ENCODE measurements around the gene CLDN10. TPM values are rescaled to one million over a fixed set of nuclear protein-coding genes. Genes with fewer than 3 reads are reported as not detected.
"Not testable (repeated sequence)": the region's sequence is repeated elsewhere in the genome, so short reads cannot be mapped to it uniquely, and the experiment has no call there.

The CLDN10 gene
- polyA plus RNA-seq, 2 of the 4 experiments (the other 2 are of a cell fraction), result 0.18 to 0.96 TPM

DNA sequence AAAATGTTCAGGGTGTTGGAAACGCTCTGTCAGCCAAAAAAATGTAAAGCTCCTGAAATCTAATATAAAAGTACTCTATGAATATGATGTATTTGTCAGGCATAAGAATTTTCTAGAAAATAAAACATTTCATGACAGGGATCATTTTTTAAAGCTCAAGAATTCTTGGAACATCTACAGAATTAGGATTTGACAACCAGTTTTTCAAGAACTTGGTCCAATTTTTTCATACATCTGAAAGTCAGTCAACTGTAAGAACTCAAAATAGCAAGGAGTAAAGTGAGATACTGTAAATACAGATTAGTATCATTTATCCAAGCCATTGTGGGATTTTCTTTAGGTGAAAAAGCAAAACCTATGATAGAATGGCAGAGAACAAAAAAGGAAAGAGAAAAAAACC is 41.6 kb upstream of the CLDN10 start:
- no peak overlapping the region for H3K27ac ChIP-seq
- WGBS (ENCODE audit: missing lambda C conversion rate), result 66% methylated on average over 1 of the region's 1 CpG
- FAIRE-seq (no peak), ATAC-seq (no peak), DNase-seq (ENCODE audit: low read depth in 1 of 2, low spot score in 1 of 2) (no peak)
- H3K4me3 ChIP-seq, result no peak overlapping the region
- TF ChIP-seq ZFP36 (IDR thresholded peaks at IDR 0.05; ENCODE audit: borderline replicate concordance, partially characterized antibody) (no peak), CBX2 (IDR thresholded peaks at IDR 0.05; ENCODE audit: borderline replicate concordance, low read depth) (no peak), SMC3 (IDR thresholded peaks at IDR 0.05) (no peak), POLR2AphosphoS2 (conservative IDR thresholded peaks at IDR 0.05; ENCODE audit: low read length) (no peak), RNF2 (IDR thresholded peaks at IDR 0.05; ENCODE audit: borderline replicate concordance, low read depth) (no peak), EHMT2 (IDR thresholded peaks at IDR 0.05; ENCODE audit: low read depth) (no peak), RCOR1 (IDR thresholded peaks at IDR 0.05; ENCODE audit: low read depth, low read length) (no peak), RARB (CRISPR knock-in tag; IDR thresholded peaks at IDR 0.05) (no peak), EHF (CRISPR knock-in tag; IDR thresholded peaks at IDR 0.05) (no peak), ZC3H11A (IDR thresholded peaks at IDR 0.05) (no peak), MAFK (IDR thresholded peaks at IDR 0.05; ENCODE audit: partially characterized antibody) (no peak)
- TF ChIP-seq, protein P1, sequence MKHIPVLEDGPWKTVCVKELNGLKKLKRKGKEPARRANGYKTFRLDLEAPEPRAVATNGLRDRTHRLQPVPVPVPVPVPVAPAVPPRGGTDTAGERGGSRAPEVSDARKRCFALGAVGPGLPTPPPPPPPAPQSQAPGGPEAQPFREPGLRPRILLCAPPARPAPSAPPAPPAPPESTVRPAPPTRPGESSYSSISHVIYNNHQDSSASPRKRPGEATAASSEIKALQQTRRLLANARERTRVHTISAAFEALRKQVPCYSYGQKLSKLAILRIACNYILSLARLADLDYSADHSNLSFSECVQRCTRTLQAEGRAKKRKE (CRISPR knock-in tag; IDR thresholded peaks at IDR 0.05; ENCODE audit: low read depth), result no peak
- no peaks in the 10 kb centered on the region for H3K4me1 ChIP-seq
- POLR2A ChIA-PET, result no interaction called here
- no peak overlapping the region for H3K4me2 ChIP-seq
- H3K9me3 ChIP-seq, result no peaks in the 10 kb centered on the region
- CTCF ChIA-PET, result no interaction called here

DNA sequence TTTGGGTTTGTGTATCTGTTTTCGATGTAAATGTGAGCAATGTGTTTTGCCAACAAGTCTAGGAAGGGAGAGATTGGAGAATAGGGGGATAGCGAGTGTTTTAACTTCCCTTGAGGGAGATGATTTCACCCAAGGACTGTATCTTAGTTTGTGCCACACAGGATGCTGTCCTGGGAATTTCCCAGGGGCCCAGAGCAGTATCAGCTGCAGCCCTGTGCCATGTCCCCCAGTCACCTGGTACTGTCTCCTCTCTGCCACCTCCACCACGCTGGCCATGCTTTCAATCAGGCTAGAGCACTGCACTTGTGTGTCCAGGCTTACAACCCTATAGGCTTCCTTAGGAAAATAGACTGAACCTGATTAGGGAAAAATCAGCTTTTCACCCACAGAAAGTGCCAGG is 40.1 kb upstream of the CLDN10 start:
- ChIA-PET POLR2A (no interaction called here), CTCF (no interaction called here)
- H3K27ac ChIP-seq, result no peak overlapping the region
- no peak for ATAC-seq
- no peak for TF ChIP-seq PHF8 (IDR thresholded peaks at IDR 0.05; ENCODE audit: borderline replicate concordance, low read depth)
- TF ChIP-seq HEYL (CRISPR knock-in tag; IDR thresholded peaks at IDR 0.05), result no peak
- no peak for TF ChIP-seq POLR2AphosphoS2 (conservative IDR thresholded peaks at IDR 0.05; ENCODE audit: low read length)
- no peak for TF ChIP-seq FOSL2 (IDR thresholded peaks at IDR 0.05)
- TF ChIP-seq FOSL2 (CRISPR knock-in tag; IDR thresholded peaks at IDR 0.05), result no peak
- TF ChIP-seq ZFP36 (IDR thresholded peaks at IDR 0.05; ENCODE audit: borderline replicate concordance, partially characterized antibody), result no peak
- TF ChIP-seq CHD2 (IDR thresholded peaks at IDR 0.05; ENCODE audit: low read length, partially characterized antibody), result no peak
- no peak for TF ChIP-seq HDAC2 (IDR thresholded peaks at IDR 0.05)
- no peak for TF ChIP-seq NPAS2 (CRISPR knock-in tag; IDR thresholded peaks at IDR 0.05; ENCODE audit: borderline replicate concordance)
- no peak for TF ChIP-seq HOXB13 (CRISPR knock-in tag; IDR thresholded peaks at IDR 0.05; ENCODE audit: low read depth)
- no peak for TF ChIP-seq ESRRA (IDR thresholded peaks at IDR 0.05; ENCODE audit: borderline replicate concordance, low read length)
- no peak for TF ChIP-seq HOXA7 (CRISPR knock-in tag; IDR thresholded peaks at IDR 0.05)
- TF ChIP-seq ZSCAN20 (CRISPR knock-in tag; IDR thresholded peaks at IDR 0.05), result no peak
- TF ChIP-seq MAZ (IDR thresholded peaks at IDR 0.05; ENCODE audit: borderline replicate concordance, low read depth, low read length), result no peak
- TF ChIP-seq CBX8 (IDR thresholded peaks at IDR 0.05), result no peak
- FAIRE-seq, result no peak
- no peak overlapping the region for H3K4me2 ChIP-seq
- no peak for DNase-seq (ENCODE audit: low read depth in 1 of 2, low spot score in 1 of 2)
- H3K9me3 ChIP-seq, result no peaks in the 10 kb centered on the region
- H3K4me1 ChIP-seq, result no peaks in the 10 kb centered on the region
- 63% methylated on average over 3 of the region's 3 CpGs for WGBS (ENCODE audit: missing lambda C conversion rate)
- no peak overlapping the region for H3K4me3 ChIP-seq

DNA sequence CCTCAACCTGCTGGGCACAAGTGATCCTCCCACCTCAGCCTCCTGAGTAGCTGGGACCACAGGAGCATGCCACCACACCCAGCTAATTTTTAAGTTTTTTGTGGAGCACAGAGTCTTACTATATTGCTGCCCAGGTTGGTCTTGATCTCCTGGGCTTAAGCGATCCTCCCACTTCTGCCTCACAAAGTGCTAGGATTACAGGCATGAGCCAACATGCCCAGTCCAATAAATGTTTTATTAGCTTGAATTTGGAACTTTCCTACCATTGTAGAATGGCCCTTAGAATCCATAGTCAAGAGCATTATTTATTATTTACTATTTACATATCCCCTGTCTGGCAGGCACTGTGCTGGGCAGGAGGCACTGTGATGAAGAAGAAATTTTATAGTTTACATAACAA is 39.6 kb upstream of the CLDN10 start:
- DNase-seq (ENCODE audit: low read depth in 1 of 2, low spot score in 1 of 2), result no peak
- 86% methylated on average over 1 of the region's 1 CpG for WGBS (ENCODE audit: missing lambda C conversion rate)
- H3K27ac ChIP-seq, result no peak overlapping the region
- no peak for FAIRE-seq
- no peaks in the 10 kb centered on the region for H3K4me1 ChIP-seq
- ATAC-seq, result no peak
- no peaks in the 10 kb centered on the region for H3K9me3 ChIP-seq
- H3K4me2 ChIP-seq, result no peak overlapping the region
- ChIA-PET POLR2A (no interaction called here), CTCF (no interaction called here)
- no peak overlapping the region for H3K4me3 ChIP-seq
- TF ChIP-seq NR3C1 (IDR thresholded peaks at IDR 0.05), result no peak
- TF ChIP-seq, protein P2, sequence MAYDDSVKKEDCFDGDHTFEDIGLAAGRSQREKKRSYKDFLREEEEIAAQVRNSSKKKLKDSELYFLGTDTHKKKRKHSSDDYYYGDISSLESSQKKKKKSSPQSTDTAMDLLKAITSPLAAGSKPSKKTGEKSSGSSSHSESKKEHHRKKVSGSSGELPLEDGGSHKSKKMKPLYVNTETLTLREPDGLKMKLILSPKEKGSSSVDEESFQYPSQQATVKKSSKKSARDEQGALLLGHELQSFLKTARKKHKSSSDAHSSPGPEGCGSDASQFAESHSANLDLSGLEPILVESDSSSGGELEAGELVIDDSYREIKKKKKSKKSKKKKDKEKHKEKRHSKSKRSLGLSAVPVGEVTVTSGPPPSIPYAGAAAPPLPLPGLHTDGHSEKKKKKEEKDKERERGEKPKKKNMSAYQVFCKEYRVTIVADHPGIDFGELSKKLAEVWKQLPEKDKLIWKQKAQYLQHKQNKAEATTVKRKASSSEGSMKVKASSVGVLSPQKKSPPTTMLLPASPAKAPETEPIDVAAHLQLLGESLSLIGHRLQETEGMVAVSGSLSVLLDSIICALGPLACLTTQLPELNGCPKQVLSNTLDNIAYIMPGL (CRISPR knock-in tag; IDR thresholded peaks at IDR 0.05; ENCODE audit: borderline replicate concordance), result no peak
- no peak for TF ChIP-seq MYC (IDR thresholded peaks at IDR 0.05; ENCODE audit: borderline replicate concordance, low read length)
- TF ChIP-seq KDM1A (IDR thresholded peaks at IDR 0.05; ENCODE audit: low read depth), result no peak
- TF ChIP-seq HEYL (CRISPR knock-in tag; IDR thresholded peaks at IDR 0.05), result no peak
- TF ChIP-seq JUN (IDR thresholded peaks at IDR 0.05), result no peak
- no peak for TF ChIP-seq SREBF2 (IDR thresholded peaks at IDR 0.05)
- TF ChIP-seq JUNB (IDR thresholded peaks at IDR 0.05), result no peak
- no peak for TF ChIP-seq NPAS2 (CRISPR knock-in tag; IDR thresholded peaks at IDR 0.05; ENCODE audit: borderline replicate concordance)
- no peak for TF ChIP-seq KDM5A (IDR thresholded peaks at IDR 0.05)
- no peak for TF ChIP-seq ZFP36 (IDR thresholded peaks at IDR 0.05; ENCODE audit: borderline replicate concordance, partially characterized antibody)
- TF ChIP-seq RFX5 (IDR thresholded peaks at IDR 0.05), result no peak

DNA sequence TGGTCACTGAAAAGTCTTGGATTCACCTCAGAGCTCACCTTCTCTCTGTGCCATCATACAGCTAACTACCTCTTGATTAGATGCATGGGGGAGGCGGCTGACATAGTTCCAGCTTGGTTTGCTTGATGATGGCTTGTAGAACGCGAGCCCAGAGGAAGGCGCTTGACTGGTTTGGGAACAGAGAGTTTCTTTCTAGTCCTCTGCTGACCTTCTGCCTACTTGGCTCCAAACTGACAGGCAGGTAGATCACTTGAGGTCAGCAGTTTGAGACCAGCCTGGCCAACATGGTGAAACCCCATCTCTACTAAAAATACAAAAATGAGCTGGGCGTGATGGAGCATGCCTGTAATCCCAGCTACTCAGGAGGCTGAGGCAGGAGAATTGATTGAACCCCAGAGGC is 36.9 kb upstream of the CLDN10 start:
- DNase-seq (ENCODE audit: low read depth in 1 of 2, low spot score in 1 of 2); H3K4me3 ChIP-seq; POLR2A ChIA-PET; H3K9me3 ChIP-seq; H3K27ac ChIP-seq; ATAC-seq; H3K4me1 ChIP-seq; H3K4me2 ChIP-seq; FAIRE-seq: not testable (repeated sequence)
- WGBS (ENCODE audit: missing lambda C conversion rate), result 53% methylated on average over 4 of the region's 5 CpGs
- CTCF ChIA-PET, result interaction anchor here (0.7 to 1.1 kb wide), 2 partner anchors 20 to 21 kb away, joined by 3 read pairs; no protein-coding TSS in a partner anchor

Measured in A549 (cell line).